CD4-positive, alpha-beta T cell treated with Interleukin-4 for 1 hour (primary cell): Measurements from ENCODE around the gene FCN1.
"Not testable (repeated sequence)": the region's sequence is repeated elsewhere in the genome, so short reads cannot be mapped to it uniquely, and the experiment has no call there.

ENCODE experiments used
- DNase-seq, 2 donors: peaks; one replicate each; pipeline ENCODE4 v3.0.0-alpha.2; 2020 to 2022

The FCN1 gene

DNA sequence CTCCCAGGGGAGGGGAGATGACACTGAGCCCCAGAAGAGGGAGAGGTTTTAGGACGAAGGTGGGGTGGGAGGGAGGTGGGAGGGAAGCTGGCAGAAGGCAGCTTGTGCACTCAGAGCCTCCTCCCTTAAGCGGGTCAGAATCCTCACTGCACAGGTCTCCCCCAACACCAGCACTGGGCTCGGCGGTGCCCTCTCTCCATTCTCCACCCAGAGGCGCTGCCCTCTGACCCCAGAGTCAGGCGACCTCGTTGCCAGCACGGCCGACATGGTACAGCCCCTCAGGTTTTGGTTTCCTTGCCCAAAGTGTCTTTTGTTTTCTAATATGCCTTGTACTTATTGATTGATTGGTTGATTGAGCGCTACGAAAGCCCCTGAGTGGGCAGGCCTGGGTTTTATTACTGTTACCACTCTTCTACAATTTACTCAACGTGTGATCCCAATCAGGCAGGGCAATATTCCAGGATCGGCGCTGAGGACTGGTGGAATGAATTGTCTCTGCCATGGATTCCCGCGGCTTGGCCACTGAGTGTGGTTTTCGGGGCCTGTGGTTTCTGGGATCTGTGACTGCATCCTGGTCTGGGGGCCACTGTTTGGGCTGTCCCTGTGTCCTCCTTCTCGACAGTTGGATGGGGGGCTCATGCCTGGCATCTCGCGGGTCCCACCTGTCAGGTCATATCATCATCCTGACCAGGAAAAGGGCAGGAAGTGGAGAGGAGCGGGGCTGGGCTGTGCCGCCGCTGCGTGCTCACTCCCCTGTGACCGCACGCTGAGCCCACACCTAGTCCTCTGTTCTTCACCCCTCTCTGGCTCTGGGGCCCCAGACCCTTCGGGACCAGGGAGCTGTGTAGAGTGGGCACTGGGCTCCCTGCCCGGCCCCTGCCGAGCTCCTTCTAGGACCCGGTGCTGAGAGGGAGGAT, 46.7 kb downstream of the FCN1 start:
- no peak for DNase-seq

DNA sequence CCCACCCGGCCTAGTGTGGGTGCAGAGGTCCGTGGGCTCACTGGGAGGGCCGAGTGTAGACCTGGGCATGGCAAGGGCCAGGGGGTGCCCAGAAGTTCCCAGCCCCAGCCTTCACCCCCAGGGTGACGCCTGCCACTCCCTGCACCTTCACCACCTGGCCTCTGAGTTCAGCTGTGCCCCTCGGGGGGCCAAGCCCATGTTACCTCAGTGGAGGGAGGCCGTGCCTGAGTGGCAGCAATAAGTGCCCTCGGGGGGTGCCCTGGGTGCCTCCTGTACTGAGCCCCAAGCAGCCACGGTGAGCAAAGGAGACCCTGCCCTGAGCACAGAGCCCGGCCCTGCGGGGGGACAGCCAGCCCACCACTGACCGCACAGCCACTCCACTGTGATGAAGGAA, 47.4 kb downstream of the FCN1 start:
- DNase-seq = no peak

DNA sequence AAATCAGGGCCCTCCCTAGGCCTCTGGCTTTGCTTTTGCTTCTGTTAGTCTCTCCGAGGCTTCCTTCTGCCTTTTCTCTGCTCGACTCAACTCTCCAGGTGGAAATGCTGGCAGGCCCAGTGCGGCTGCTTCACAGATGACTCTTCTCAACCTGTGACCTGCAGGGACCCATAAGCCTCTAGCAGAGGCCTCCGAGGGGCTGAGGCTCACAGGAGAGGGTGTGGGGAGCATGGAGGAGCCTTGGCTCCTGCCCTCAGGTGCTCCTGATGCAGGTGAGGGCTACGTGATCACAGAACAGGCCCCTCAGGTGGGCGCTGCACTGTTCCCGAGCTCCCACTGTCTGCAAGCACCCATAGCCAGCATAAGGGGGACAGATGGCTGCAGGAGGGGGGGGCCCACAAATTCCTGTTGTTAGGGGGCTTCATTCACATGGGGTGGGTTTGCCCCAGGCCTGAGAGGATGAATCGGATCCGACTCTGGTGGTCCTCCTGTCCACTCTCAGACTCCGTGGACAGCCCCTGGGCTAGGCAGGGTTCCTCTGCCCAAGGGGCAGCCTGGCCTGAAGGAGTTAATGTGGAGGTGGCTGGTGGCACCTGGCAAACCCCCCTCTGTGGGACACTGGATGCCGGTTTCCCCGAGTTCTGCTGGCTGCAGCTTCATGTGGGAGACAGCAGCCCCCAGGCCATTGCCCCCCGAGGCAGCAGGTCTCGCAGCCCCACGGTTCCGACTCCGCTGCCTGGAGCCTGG, 48.0 kb downstream of the FCN1 start:
- DNase-seq = no peak

DNA sequence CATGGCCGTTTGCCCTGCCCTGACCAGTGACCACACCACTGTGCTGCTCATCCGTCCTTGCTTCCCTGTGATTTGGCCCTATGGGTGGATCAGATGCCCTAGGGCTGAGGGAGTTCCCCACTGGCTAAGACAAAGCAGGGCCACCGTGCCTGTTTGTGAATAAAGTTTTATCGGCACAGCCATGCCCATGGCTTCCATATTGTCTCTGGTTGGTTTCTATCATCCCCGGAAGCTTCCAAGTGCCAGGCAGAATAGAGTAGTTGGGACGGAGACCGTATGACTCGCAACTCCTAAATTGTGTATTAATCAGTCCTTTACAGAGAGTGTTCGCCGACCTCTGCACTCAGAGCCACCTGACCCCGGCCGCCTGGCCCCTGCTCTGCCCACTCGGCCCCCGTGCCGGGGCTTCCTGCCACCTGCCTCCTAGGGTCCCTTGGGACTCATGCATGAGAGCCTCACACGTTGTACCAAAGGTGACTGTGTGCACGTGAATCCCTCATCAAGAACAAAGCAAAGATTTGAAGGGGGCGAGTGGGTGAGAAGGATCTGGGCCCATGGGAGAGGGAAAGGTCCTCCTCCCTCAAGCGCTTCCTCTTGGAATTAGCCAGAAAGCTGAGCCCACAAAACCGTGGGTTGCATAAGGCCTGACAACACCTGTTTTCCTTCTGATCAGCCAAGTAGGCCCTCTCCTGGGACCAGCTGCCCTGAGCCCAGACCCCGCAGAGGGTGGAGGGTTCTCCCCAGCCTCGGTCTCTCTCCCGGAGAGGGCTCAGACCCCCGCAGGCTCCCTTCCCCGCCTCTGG, 48.8 kb downstream of the FCN1 start:
- no peak for DNase-seq

DNA sequence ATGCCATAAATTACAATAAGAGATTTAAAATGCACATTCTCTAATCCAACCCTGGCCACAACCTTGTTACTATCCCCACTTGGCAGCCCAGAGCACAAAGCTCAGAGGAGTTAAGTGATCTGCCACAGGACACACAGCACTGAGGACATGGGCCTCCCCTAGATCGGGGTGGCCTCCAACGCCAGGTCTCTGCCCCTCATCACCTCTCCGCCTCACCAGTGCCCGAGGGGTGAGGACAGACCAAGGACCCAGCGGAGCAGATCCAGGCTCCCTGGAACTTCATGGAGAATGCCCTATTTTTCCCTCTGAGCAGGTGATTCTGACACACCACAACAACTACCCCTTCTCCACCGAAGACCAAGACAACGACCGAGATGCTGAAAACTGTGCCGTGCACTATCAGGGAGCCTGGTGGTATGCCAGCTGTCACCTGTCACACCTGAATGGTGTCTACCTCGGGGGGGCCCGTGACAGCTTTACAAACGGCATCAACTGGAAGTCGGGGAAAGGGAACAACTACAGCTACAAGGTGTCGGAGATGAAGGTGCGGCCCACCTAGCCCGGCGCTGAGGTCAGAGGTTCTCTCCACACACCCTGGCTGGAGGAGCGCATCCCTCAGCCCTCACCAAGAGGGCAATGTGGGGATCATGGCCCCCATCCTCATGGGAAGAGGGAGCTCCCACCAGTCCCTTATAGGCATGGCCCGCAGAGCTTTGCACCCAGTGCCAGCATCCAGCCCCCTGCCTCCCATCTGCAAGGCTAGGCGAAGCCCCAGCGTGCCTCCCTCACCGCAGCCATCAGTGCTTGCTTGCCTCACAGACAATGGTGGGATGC, 49.6 kb downstream of the FCN1 start:
- DNase-seq = no peak

DNA sequence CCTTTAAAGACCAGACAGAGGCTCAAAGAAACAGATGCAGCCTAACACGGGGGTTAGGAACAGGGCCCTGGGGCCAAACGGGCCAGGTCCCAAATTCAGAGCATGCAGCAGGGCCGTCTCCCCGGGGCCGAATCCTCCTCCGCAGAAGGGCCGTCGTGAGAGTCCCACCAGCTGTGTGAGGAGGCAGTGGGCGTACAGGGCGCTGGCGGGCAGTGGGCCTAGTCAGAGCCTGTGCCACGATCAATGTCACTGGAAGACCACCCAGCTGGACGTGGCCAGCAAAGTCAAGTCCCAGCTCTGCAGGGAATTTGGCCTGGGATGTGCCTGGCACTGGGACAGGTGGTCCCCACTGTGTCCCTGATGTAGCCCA, 52.9 kb downstream of the FCN1 start:
- no peak for DNase-seq

DNA sequence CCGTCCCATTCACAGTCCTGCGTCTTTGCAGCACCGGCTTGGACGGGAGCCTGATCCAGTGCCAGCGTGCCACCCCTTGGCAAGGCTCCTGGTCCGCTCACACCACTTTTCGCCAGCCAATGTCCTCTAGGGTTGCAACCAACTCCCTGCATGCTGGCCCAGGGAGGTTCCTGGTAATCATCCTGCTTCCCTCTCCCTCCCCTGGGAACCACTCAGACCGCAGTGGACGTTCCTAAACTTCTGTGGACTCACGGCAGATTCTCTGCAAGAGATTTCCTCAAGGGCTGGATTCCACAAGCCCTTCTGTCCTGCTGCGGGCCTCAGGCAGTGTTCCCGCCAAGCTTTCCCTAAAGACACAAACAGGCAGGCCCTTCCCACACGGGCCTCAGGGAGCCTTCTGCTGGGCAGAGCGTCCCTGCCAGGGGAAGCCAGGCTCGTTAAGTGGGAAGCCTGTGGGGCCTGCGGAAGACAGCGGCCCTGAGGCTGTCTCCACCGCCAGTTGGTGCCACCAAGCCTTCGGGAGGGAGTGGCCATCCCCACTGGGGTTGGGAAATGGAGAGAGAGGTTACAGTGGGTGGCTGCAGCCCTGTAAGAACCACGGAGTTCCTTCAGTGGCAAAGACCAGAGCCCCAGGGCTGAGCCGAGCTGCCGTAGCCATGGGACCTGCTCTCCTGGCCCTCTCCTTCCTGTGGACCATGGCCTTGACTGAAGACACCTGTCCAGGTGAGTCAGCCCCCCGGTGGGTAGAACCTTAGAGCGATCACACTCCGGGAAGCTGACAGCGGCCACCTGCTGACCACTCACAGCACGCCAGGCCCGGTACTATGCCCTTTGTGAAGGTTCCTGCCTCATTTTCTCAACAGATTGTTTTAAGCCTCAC, 53.5 kb downstream of the FCN1 start:
- DNase-seq = no peak

DNA sequence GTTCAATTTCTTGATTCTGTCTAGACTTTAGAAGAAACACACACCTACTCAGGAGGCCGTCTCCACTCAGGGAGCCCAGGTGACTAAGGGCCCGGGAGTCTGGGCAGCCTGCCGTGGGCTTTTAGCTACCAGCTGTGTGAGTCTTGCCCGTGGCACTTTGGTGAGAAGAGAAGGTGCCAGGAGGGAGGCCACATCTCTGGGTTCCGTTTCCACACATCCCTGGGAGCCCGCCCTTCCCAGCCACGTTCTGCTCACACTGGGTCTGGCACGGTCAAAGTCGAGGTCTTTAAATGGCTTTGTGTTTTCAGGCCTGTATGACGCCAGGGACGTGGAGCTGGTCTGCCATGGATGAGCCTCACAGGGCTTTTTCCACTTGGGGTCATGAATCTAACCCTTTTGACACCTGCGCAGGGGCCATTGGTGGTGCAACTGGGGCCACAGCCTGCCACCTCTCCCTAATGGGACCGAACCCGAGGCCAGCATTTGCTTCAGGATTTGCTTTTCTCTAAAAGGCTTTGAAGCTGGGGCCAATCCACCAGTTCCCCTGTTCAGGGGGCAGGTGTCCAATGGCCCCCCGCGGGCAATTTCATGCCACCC, 54.3 kb downstream of the FCN1 start:
- DNase-seq = no peak

DNA sequence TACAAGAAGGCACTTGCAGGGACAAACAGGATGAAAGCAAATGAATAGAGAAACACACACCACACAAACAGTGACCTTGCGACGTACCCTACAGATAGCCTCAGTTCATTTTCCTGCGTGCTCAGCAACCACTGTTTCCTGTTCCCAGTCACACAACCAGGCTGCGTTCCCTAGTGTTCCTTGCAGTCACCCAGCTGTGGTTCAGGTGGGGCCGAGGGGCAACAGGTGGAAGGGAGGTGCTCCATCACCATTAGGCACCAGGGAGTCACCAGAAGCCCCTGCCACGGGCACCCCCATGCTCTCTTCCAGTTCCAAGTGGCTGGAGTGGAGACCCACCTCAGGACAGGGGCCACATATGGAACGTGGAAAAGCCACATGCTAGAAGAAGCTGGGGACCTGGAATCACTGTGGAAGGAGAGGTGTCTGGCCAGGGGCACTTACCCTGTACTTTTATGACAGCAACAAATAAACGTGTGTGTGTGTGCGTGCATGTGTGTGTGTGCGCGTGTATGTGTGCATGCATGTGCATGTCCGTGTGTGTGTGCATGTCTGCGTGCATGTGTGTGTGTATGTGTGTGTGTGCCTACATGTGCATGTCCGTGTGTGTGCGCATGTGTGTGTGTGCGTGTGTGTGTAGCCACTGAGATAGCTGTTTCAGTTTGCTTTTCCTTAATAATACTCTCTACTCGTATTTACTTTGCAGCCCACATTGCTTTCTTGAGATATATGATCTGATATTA, 55.9 kb downstream of the FCN1 start:
- DNase-seq = peak in 1 of 2 donors; percentile 8

DNA sequence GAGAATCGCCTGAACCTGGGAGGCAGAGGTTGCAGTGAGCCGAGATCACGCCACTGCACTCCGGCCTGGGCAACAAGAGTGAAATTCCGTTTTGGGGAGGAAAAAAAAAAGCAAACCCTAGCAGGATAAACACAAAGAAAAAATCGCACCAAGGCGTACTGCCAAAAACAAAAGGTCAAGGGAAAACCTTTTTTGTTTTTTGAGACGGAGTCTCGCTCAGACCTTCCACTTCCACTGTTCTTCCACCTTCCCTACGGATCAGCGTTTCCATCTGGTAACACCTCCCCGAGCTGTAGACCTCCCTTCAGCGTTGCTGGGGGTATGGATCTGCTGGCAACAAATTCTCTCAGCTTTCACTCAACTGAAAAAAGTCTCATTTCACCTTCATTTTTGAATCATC, 57.2 kb downstream of the FCN1 start:
- DNase-seq = no peak

DNA sequence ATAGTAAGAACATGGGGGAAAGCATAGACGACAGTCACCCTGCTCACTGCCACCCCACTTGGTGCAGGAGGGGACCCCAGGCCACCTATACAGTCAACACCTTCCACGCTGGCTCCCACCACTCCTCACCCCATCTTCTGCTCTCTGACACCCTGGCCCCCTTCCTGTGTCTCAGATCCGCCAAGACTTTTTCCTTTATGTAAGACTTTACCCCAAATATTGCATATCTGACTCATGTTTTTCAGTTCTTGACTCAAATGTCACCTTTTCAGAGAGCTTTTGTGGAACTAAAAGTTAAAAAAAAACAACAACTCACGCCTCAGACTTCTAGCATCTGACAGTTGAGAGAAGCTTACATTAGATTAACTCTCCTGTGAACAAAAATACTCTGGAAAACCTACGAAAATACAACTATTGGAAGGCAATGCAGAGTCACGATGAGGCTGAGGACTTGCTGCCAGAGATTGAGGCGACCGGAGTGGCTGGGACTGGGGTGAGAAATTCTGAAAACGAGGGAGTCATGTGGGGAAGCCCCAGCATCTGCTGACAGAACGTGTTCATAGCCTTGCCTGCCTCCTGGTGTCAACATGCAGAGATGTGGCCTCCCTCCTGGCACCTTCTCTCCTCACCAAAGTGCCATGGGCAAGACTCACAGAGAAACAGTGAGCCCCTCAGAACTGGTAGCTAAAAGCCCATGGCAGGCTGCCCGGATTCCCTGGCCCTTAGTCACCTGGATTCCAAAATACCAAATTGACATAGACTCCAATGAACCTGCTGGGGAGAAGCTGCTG, 59.5 kb downstream of the FCN1 start:
- no peak for DNase-seq

DNA sequence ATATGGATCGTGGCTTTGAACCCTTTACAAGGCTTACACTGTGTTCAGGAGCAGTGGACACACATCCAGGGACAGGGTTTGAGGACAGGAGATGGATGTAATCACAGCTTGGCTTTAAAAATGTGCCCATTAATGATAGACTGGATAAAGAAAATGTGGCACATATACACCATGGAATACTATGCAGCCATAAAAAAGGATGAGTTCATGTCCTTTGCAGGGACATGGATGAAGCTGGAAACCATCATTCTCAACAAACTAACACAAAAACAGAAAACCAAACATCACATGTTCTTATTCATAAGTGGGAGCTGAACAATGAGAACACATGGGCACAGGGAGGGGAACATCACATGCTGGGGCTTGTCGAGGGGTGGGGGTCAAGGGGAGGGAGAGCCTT, 60.3 kb downstream of the FCN1 start:
- not testable (repeated sequence) for DNase-seq

DNA sequence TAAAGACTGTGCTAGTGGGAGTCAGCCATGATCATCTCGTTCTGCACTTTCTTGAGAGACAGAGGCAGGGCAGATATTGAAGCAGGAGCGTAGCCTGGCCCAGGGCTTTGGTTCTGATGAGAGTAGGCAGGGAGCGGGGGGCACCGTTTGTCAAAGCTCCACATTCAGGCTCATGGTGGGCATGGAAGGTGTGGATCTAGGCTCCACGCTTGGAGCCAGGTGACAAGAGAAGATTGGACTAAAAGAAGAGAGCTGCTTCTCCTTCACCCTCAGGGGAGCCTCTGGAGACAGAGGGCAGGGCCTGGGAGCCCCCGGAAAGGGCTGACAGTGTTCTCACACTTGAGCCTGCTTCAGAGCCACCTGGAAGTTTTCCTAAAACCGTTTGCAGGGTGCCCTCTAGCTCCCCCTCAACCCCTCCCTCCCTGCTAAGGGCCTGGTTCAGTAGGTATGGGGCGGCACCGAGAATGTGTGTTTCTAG, 61.8 kb downstream of the FCN1 start:
- no peak for DNase-seq
